GM21390 (cell line): ENCODE measurements around the gene ERBB2.
"Not testable (repeated sequence)": the region's sequence is repeated elsewhere in the genome, so short reads cannot be mapped to it uniquely, and the experiment has no call there.

Source experiments
- ATAC-seq: cut with Tn5 transposase; IDR thresholded peaks from one replicate; pipeline ENCODE4 v1.9.1; 2021; ENCODE audit not compliant: unreplicated experiment

The ERBB2 gene

DNA sequence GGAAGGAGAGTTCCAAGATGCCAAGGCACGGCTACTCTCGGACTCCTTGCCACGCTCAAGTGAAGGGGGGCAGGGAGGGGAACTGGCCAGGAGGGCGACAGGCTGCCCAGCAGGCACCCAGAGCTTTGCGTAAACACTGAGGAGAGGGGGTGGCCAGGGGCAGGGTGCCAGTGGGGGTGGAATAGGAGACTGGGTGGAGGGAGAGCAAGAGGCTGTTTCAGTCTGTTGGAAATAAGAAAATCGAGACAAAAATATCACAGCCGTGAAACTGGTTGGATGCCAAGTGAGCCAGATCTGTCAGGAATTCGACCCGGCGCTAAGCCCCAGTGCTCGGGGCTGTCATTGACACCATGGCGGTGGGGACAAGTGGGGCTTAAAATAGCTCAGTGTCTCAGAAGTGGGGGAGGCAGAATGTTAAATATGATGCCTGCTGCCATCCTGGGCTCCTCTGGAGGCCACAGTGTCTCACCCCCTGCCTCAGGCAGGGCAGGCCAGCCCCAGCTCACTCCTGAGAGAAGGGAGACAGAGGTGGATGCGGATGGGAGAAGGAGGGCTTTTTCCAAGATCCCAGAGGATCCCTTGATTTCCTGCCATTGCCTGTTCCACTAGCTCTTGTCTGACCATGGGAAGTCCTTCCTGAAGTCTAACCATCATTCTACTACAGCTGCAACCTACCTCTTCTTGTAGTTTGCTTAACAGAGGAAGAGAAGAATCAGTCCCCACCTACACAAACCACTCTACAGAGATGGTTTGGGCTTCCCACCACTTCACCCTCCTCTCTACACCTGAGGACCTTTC is 22.1 kb upstream of the ERBB2 start:
- no peak for ATAC-seq

DNA sequence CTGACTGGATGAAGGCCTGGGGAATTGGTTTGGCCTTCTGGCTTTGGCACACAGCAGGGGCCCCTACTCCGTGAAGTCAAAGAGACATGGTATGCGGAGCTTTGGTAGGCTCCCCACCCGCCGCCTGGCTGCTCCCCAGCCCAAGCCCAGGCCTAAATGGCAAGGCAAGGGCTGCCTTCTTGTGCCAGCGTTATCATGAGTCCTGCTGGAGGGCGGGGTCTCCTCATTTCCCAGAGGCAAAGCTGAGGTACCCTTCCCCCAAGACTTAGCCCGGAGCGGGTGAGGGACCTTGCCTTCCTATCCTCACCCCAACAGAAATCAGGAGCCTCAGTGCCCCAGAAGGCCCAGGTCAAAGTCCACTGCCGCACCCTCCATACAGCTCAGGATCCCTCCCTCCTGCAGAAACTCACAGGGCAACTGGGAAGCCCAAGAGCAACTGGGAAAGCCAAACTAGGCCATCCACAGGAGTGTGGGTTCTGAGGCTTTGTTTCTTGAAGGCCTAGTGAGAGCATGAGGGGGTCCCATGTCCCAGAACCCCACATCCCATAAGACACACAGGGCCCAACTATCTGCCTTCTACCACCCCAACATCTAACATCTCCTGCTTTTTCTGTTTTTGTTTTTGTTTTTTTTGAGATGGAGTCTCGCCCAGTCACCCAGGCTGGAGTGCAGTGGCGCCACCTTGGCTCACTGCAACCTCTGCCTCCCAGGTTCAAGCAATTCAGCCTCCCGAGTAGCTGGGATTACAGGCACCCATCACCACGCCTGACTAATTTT is 21.3 kb upstream of the ERBB2 start:
- ATAC-seq = no peak

DNA sequence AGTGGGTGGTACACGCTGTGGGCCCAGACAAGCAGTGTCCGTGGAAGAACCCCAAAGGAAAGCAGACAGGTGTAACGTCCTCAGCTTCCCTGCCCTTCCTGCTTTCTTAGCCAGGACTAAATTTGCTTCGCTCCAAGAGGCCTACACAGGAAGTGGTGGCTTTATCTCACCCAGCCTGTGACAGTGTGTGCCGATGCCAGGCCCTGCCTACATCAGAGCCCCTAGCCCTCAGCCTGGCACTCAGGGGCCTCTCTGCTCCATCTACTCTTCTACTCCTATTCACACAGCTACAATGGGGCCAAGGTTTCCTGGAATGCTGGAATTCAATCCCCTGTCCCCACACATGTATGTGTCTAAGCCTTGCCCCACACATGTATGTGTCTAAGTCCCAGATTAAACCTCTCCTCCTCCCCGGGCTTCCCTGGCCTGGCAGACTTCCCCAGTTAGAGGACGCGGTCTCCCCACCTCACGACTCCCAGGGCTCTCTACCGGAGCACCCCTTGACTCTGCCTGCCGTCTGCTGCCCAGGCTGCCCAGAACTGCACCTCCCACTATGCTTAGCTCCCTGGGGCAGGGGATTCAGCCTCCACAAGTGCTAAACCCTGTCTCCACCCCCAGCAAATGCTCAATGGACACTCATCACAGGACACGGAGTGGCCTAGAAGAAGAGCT is 20.2 kb upstream of the ERBB2 start:
- no peak for ATAC-seq

DNA sequence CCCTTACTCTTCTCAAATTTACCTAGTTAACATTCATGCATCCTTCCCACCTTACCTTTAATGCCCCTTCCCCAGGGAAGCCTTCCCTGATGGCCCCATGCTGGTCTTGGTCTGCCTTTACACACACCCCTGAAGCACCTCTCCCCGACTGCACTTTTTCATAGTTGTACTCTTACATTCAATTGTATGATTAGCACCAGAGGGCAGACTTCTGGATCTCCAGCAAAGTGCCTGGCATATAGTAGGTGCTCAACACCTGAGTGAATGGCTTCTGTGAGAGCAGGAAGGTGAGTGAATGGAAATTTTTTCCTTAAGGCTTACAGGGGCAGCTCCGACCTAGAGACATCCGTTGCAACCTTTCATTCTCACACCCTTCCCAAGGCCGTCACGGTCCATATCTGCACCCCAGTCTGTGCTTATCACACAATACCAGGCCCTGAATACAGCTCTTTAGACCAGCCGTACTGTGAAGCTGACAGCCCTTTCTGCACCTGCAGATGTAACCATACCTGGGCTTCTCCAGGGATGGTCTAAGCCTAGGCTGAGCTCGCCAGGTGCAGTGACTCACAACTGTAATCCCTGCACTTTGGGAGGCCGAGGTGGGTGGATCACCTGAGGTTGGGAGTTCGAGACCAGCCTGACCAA is 16.4 kb upstream of the ERBB2 start:
- no peak for ATAC-seq

DNA sequence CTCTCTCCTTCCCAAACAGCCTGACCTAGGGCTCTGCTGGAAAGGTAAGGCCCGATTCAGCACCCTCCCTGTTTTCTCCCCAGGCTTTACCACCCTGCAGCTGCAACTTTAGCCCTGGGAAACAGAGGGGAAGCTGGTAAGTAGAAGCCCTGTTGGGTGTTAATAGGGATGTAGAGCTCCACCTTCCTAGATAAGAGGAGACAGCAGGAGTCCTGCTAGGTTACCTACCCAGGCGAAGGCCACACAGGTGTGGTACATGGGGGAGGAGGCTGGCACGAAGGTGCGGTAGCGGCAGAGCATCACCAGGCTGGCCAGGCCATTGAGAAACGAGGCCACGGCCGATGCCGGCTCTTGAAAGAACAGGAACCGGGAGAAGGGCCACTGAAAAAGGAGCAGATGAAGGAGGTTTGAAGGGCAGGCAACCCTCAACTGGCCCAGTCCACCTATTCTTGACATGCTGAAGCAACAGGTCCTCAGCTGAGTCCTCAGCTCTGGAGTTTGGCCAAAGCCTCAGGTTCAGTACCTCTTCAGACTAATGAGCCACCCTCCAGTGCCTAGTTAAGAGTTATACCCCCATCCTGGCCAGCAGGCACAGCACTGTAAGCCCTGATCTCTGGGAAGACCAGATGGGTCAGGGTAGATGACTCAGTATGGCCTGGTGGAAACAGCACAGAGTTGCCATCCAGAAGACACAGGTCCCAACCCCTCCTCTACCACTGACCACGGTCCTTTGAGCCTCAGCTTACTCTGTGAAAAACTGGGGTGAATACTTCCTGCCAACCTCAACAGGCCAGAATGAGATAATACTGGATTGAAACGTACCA is 15.3 kb upstream of the ERBB2 start:
- ATAC-seq = no peak

DNA sequence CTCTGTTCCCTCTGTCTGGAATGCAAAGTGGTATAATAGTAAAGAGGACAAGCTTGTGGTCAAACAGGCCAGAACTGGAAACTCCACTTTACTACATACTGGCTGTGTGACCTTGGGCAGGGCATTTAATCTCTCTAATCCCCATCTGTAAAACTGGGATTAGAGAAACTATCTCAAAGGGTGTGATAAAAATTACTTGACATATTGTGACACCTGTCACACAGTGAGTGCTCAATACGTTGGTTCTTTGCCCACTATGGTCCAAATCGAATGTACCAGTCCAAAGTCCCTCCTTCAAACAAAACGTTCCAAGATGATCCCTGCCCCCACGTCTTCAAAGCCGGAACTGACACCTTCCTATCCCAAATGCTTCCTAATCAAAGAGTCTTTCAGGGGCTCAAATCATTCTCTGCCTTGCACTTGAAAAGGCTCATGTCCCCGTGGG is 12.7 kb upstream of the ERBB2 start:
- no peak for ATAC-seq

DNA sequence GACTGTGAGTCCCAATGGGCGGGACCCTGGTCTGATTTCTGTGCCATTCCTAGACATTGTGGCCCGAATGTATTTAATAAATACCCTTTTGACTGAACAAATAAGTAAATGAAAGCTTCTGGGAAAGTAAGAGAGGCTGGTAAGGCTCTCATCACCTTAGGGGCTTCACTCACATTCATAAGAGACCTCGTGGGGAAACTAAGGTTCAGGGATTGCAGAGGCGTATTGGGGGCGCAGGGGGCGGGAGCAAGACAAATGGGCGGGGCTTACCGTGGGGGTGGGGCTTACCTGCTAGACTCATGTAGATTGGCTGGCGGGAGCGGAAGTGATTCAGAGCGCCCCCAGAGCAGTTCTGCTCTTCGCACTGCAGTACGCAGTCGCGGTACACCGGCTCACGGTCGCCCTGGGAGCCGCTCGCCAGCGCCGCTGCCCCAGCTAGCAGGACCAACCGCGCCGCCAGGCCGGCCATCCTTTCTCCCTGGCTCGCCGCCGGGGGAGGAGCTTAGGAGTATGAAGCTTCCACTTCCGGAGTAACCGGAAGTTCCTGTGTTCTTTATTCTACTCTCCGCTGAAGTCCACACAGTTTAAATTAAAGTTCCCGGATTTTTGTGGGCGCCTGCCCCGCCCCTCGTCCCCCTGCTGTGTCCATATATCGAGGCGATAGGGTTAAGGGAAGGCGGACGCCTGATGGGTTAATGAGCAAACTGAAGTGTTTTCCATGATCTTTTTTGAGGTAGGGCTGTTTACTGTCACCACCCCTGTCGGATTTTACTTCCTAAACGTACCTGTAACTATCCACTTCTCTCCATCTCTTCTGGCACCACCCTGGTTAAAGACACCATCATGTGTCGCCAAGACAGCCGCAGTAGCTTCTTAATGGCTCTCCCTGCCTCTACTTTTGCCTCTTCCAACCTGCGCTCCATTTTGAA is 12.1 kb upstream of the ERBB2 start, which contains the start of gene PGAP3:
TSS of gene PGAP3 (minus strand) at position 512 of the 929 bp plus-strand sequence. CDS start at position 469, 43 bp downstream.
- ATAC-seq = peak; percentile 89

DNA sequence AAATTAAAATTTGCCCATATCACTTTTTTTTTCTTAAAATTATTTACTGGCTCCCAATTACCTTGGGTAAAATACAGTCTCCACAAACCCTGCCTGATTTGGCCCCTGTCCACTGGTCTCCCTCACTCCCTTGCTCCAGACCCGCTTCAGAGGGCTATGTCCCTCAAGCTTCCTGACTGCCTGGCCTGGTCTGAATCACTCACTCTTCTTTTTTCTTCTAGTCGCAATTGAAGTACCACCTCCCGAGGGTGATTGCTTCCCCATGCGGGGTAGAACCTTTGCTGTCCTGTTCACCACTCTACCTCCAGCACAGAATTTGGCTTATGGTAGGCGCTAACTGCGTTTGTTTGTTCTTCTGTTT is 11.4 kb upstream of the ERBB2 start:
- no peak for ATAC-seq

DNA sequence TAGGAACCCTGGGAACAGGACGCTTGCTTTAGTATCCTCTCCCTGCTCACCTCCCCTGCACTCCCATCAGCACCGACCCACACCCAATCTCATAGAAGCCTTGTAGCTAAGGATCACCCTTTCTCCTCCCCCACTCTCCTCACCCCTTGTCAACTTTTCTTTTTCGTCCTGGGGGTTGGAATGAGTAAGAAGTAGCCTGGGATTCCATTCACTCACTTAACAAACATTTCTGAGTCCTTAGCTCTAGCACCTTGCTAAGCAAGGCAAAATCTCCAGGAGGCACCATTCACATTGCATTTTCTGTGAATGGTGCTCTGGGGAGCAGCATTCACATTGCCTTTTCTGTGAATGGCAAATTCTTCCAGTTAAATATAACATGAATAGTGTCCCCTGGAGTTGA is 10.9 kb upstream of the ERBB2 start:
- ATAC-seq = no peak

DNA sequence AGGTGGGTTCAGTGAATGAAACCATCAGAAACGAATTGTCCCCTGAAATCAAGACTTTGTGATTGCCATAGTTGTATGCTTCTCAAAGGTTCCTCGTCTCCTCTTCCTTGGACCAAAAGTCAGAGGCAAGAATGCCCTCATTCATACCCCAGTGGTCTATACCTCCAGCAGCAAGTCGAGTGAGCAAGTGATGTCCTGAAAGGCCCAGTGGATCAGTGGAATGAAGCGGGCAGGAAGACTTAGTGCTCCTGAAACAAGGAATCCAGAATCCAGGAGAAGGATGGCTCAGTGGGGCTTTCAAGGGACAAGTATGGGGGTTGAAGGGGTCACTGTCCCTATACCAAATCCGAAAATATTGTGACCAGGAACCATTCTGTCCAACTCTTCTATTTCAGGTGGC is 5.3 kb upstream of the ERBB2 start:
- no peak for ATAC-seq

DNA sequence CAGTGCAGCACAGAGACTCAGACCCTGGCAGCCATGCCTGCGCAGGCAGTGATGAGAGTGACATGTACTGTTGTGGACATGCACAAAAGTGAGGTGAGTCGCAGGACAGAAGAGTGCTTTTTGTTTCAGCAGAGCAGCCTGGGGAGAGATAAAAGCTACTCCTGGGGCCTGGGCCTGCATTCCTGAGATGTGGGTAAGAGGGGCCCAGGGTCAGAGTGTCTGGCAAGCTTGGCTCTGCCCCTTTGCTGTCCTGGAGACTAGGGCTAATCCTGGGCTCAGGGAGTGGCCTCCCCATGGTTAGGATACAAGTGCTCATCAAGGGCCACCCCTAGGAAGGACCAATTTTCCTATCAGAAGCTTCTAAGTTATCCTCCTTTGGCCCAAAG is 4.8 kb upstream of the ERBB2 start:
- ATAC-seq = no peak

DNA sequence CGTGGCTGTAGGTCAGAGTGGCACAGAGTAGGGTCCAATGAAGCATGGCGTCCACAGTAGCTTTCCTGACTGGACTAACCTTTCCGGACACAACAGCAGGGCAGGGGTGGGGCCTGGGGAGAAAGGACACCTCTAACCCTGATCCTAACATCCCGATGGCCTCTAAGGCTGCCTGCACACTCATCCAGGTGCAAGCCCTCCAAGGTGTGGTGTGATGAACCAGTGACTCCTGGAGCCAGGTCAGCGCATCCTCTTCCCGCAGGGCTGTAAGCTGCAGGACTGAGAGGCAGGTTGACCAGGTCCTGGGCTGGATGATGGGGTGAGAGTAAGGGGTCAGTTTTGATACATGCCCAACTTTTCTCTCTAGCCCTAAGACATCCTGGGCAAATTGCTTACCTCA is 3.1 kb upstream of the ERBB2 start:
- no peak for ATAC-seq

DNA sequence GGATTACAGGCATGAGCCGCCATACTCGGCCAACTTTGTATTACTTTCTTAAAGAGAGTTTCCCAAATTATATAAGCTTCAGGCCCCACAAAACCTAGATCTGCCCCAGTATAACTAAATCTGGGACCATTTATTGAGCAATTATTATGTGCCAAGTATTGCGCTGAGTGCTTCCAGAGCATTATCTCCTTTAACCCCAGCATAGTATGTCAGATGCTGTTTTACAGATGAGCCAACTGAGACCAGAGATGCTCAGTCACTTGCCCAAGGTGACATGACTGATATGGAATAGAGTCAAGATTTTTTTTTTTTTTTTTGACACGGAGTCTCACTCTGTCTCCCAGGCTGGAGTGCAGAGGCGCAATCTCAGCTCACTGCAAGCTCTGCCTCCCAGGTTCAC is 1.9 kb upstream of the ERBB2 start:
- ATAC-seq = no peak

DNA sequence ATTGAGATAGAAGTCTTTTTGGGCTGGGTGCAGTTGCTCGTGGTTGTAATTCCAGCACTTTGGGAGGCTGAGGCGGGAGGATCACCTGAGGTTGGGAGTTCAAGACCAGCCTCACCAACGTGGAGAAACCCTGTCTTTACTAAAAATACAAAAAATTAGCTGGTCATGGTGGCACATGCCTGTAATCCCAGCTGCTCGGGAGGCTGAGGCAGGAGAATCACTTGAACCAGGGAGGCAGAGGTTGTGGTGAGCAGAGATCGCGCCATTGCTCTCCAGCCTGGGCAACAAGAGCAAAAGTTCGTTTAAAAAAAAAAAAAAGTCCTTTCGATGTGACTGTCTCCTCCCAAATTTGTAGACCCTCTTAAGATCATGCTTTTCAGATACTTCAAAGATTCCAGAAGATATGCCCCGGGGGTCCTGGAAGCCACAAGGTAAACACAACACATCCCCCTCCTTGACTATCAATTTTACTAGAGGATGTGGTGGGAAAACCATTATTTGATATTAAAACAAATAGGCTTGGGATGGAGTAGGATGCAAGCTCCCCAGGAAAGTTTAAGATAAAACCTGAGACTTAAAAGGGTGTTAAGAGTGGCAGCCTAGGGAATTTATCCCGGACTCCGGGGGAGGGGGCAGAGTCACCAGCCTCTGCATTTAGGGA is 577 bp upstream of the ERBB2 start:
- not testable (repeated sequence) for ATAC-seq

DNA sequence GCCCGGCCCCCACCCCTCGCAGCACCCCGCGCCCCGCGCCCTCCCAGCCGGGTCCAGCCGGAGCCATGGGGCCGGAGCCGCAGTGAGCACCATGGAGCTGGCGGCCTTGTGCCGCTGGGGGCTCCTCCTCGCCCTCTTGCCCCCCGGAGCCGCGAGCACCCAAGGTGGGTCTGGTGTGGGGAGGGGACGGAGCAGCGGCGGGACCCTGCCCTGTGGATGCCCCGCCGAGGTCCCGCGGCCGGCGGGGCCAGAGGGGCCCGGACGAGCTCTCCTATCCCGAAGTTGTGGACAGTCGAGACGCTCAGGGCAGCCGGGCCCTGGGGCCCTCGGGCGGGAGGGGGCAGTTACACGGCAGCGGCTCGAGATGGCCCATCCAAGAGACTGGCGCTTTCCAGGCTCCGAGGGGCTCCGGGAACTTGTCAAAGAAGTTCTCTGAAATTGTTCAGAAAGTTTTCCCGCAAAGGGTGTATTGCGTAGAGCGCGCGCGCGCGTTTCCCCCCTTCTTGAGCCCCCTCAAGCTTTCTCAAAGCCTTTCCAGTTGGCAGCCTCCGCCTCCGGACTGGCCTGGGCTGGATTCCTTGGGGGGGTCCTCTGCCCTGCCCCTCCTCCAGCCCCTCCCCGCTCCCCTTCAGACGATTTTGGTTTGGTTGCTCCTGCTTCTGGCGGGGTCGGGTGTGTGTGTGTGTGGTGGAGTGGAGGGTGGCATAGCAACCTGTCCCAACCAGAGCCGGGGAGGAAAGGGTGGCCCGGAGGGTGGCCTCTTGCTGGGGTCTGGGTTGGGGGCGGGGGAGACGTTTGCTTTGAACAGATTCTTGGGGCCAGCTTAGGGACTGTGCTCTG is 504 bp downstream of the ERBB2 start:
- no peak for ATAC-seq

DNA sequence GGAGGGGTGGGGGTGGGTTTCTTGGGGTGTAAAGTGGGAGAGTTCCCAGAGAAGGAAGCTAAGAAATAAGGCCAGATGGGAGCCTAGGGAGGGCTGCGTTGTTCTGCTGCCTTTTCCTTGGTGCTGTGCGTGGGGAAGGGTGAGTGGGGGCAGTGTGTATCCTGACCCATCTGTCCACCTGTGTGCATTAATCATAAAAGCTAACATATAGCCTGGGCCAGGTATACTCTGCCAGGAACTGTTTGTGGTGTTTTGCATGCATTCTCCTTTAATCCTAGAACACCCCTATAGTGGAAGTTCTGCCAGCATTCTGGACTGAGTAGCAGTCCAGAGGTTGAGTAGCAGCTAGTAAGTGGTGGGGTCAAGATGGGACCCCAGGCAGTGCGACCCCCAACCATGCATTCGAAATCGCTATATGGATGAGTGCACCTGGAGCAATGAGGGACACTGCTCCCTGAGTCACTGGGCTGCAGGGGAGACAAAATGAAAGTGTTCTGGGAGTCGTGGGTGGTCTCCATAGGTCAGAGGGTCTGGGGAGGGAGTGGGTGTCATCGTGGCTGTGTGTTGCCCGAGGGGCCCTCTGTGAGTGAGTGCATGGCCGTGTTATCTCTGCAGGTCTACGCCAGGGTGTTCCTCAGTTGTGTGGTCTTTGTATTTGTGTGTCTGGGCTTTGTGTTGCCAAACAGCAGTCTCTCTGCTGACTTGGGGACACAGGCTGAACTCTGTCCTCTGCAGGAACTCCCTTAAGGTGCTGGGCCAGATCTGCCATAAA is 1.3 kb downstream of the ERBB2 start:
- ATAC-seq = no peak

DNA sequence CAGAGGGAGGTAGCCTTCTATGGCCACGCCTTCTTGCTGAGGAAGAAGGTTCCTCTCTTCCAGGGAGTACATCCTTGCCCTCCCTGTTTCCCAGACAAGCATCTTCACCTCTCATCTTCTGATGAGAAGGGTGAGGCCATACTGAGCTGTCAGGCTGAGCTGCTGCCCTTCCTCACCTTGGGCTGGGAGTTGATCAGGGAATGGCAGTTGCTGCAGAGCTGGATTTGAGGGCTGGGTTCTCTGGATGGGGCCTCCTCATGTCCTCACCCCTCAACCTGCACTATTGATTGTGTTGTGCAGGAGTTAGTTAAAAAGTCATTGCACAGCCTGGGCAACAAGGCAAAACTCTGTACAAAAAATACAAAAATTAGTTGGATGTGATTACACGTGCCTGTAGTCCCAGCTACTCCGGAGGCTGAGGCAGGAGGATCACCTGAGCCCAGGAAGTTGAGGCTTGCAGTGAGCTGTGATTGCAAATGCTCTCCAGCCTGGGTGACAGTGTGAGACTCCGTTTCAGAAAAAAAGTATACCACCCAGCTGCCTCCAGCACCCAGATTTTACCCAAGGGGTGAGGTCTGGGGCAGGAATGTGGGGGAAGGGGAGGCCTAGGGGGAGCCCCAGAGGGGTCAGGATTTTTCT is 2.0 kb downstream of the ERBB2 start:
- ATAC-seq = no peak
